ENCODE data around the gene PROSER3.

The PROSER3 gene
- 11.1 to 26.2 (median 18.6) reads per million in 4 donors for total RNA-seq

DNA sequence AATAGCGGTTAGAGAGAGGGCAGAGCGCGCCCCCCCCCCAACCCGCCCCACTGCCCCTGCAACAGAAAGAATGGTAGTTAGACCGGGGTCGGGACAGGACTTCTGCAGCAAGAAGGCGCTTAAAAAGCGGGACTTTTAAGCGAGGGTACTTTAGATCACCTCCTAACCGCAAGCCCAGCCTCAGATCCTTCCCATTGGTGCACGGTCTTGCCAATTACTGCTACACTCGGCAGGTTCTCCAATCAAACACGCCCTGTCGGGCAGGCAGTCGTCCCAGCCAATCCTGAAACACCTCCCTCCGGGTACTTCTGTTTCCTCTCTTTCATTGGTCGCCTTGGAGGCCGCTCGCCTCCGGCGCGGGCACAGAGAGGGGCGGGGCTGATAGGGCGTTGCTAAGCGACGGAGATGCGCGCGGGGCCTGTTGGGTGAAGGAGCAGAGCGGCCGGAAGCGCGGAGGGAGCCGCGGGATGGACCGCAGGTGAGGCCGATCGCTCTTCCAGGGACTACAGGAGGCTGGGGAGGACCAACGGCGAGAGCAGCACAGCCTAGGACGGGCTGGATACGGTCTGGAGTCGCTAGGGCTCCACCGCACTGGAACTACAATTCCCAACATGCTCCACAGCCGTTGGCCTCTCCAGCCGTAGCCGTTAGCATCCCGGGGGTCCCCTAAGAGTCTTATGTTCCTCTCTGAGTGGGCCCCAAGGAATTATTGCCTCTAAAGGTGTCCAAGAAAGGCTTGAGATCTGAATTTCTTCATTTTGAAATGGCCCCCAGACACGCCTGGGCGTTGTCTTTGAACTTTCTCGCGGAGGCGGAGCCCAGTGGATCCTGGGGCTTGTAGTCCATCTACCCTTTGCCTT is at the start of gene PROSER3:
Gene PROSER3, plus strand, starts transcription at position 428 of the 860 bp plus-strand sequence. Its CDS starts 40 bp downstream, at position 468.
- peak; percentile 94 to 100 (median 97) for DNase-seq

DNA sequence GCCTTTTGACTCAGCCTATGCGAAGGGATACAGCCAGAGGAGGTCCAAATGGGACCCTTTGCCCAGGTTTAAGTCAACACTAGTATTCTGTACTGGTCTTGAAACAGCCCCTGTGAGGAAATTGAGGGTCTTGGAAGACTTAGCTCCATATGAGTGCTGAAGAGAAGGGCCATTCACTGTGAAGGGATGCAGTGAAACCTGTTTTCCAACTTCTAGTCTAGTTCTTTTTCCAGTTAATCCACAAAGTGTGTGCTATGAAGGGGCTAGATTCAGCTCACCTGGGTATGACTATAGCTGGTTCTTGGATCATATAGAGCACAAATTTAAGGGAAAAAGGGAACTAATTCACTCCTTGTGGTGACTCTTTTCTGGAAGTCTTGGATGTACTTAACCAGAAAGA is 49.6 kb upstream of the PROSER3 start:
- DNase-seq = no peak

DNA sequence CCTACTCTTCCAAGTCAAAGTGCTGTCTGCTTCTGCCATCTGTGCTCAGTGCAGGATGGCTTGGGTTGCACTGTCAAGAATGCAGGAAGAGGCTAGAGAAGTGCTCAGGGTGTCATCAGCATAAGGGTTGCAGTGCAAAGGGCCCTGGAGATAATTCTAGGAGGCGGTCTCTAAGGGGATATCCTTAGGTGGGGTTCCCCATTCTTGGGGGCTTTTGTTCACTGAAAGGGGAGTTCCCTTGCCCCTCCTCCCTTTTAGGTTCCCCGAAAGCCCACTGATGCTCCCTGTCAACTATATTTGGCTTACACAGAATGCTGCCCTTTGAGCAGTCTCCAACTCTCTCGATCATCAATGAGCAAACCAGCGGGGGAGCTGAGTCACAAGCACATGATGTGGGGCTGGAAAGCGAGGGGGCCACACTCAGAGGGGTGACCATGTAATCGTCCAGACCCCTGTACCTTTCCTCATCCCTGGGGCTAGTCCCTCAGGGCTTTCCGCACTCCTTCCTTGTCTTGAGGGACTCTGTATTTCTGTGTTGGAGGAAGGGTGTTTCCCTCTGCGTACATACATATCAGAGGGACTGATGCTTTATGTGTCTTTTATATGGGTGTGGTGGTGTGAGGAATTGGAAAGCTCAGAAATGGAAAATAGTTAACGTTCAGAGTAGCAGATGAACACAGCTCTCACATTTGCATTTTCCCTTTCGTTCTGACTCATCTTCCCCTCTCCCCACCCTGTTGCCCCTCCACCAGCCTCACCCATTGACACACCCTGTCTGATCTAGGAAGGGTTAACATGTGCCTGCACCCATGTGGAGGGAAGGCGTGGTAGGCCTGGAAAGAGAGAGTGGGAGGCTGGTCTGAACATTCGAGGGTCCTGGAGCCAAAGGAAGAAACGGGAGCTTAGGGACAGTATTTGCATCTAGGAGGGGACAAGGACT is 46.9 kb upstream of the PROSER3 start:
- peak in 1 of 5 donors; percentile 91 for DNase-seq

DNA sequence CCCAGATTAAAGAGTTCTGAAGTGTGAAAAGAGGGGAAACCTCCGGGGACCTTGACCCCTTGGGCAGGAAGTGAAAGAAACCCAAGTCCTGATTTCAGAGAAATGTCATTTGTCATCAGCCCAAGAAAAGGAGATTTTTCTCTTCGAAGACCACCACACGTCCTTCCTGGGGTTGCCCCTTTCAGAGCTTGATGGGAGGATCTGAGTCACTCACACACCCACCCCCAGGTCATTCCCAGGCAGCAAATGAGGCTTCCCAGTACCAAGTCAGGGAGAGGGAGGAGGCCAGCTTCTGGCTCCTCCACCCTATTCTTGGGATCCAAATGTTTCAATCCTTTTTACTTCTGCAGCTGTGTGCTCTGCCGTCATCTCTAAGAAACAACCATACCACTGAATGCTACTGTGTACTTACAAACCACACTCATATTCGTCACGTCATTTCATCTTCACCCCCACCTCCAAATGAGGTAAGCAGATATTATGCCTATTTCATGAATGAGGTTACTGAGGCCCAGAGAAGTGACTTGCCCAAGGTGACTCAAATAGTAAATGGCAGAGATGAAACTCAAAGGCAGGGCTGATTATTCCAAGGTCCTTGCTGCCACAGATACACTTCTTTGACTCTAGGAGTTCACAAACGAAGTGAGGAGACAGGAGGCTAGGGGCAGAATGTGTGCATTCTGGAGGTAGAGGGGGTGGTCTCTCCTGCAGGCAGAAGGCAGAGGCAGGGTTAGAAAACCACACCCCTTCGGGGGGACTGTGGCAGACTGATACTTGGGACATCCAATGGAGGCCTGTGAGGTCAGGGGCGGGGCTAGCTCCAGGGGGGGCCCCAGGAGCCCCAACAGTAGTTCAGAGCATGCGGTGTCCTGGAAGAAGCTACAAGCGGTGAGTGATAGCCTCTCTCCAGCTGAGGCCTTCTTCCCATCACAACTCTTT is 45.1 kb upstream of the PROSER3 start:
- peak in 2 of 5 donors; percentile 29 to 95 for DNase-seq

DNA sequence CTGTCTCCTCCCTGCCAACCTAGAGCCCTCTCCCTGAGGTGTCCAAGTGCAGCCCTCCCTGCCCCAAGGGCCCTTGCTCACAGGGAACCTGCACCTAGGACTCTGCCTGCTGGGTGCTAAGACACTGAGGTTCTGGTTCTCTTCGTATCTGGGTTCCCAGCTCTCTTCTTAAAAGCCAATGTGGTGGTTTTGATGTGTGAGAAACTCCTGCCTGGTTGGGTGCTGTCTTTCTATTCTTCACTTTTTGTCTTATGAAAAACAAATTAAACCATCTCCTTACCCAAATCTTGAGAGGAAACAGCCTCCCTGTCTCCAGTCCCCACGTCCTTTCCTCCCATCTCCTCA is 44.5 kb upstream of the PROSER3 start:
- DNase-seq = no peak

DNA sequence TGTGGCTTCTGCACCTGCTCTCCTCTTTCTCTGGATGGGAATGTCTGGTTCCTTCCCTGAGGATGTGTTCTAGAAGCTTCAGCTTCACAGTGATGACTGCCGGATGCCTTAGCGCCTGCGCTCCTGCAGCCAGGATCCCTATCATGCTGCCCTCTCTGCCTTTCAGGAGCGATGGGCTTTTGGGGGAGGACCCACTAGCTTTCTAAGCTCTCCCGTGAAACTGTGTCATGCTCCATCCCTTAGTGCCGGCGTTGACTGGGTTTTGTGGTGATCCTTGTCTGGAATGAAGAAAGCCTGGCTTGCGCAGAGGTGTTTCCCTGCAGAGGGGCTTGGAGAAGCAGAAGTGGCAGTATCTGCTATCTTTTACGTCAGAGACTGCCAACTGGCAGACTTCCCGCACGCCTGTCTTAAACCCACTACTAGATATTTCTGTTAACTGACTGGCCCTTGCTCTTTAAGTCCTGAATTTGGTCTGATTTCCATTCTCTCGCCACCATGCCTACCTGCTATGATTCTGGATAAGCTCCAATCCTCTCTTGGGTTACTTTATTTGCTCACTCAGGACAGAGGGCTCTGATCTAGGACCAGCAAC is 44.0 kb upstream of the PROSER3 start:
- peak in 1 of 5 donors; percentile 19 for DNase-seq

DNA sequence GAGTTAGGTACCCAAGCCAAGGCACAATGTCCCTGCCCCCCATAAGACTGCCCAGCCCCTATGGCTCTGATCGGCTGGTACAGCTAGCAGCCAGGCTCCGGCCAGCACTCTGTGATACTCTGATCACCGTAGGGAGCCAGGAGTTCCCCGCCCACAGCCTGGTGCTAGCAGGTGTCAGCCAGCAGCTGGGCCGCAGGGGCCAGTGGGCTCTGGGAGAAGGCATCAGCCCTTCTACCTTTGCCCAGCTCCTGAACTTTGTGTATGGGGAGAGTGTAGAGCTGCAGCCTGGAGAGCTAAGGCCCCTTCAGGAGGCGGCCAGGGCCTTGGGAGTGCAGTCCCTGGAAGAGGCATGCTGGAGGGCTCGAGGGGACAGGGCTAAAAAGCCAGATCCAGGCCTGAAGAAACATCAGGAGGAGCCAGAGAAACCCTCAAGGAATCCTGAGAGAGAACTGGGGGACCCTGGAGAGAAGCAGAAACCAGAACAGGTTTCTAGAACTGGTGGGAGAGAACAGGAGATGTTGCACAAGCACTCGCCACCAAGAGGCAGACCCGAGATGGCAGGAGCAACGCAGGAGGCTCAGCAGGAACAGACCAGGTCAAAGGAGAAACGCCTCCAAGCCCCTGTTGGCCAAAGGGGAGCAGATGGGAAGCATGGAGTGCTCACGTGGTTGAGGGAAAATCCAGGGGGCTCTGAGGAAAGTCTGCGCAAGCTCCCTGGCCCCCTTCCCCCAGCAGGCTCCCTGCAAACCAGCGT is 43.2 kb upstream of the PROSER3 start:
- DNase-seq = peak in 1 of 5 donors; percentile 54

DNA sequence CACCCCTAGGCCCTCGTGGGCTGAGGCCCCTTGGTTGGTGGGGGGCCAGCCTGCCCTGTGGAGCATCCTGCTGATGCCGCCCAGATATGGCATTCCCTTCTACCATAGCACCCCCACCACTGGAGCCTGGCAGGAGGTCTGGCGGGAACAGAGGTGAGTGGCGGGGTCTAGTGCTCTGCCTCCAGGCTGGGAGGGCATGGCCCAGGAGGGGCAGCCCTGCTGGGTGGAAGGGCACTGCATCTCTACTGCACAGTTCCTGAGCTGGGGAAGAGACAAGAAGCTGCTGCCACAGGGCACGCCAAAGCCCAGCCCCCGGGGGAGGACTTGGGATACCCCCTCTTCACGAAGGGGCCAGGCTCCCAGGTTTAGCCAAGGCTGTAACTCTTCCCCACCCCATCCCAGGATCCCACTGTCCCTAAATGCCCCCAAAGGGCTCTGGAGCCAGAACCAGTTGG is 42.6 kb upstream of the PROSER3 start:
- DNase-seq = no peak

DNA sequence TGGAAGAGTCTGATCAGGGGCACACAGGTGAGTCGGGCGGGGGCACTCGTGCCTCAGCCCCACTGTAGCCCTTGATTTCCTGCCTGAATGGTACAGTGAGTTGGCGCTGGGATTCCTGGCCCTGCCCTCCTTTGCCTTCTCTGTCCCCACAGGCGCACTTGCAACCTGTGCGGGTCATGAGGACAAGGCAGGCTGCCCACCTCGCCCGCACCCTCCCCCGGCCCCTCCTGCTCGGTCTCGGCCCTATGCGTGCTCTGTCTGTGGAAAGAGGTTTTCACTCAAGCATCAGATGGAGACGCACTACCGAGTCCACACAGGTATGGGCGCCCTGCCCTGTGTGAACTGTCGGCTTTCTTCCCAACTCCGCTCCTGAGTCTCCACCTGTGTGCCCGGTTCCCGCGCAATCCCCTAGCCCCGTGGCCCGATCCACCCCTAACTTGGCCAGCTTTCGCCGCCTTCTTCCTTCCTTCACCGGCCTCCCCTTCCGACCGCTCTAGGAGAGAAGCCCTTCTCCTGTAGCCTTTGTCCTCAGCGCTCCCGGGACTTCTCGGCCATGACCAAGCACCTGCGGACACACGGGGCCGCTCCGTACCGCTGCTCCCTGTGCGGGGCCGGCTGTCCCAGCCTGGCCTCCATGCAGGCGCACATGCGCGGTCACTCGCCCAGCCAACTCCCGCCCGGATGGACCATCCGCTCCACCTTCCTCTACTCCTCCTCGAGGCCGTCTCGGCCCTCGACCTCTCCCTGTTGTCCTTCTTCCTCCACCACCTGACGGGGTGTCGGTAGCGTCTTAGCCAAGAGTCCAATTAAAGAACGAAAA is 41.8 kb upstream of the PROSER3 start:
- peak in 1 of 5 donors; percentile 29 for DNase-seq

DNA sequence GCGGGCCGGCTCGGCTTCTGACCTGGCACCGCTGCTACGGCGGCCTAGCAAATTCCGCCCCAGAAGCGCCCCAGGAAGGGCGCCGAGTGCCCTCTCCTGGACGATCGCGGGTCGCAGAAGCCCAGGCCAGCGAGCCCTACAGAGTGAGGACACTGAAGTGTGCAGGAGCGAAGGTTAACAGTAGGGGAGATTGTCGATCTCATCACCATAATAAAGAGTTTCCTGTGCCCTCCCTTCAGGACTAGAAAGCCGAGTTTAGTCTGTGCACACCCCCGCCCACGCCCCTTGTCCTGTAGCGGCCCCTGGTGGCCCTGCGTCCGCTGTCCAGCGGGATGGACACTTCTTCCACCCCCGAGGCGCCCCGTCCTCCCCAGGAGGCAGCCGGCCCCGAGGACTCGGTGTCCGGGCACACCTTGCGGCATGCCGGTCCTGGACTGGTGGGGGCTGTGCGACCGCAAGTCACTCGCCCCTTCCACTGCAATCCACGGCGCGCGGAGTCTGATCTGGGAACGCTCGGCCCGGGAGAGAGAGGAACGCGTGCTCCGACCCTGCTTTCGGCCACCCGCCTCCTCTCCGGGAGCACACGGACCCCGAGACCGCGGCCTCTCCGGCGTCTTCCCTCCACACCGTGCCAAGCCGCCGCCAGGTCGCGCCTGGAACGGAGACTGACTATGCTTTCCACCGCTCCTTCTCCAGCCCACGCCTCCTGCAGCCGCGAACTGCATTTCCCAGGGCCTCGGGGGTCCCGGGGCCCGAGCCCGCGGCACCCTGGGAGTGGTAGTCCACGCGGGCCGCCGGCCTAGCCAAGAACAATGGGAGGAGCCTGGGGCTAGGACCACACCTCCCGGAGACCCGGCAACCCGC is 40.9 kb upstream of the PROSER3 start:
- DNase-seq = peak; percentile 93 to 98 (median 97)

DNA sequence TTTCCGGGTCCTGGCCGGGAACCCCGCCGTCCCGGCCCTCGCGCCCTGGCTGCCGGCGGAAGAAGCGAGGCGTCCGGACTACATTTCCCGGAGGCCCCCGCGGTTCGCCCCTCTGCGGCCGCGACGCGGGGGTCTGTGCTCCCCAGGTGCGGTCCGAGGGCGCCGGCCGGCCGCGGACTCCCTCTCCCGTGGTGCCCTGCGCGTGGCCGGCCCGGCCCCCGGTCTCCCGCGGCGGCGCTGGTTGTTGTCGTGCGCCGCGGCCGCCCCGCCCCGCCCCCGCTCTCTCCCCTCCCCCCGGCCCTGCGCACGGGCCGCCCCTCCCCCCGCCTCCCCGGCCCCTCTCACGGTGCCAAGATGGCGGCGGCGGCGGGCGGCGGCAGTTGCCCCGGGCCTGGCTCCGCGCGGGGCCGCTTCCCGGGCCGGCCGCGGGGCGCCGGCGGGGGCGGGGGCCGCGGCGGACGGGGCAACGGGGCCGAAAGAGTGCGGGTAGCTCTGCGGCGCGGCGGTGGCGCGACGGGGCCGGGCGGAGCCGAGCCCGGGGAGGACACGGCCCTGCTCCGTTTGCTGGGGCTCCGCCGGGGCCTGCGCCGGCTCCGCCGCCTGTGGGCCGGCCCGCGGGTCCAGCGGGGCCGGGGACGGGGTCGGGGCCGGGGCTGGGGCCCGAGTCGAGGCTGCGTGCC is 40.2 kb upstream of the PROSER3 start, which contains the start of gene KMT2B:
Gene KMT2B, plus strand, starts transcription at position 339 of the 680 bp plus-strand sequence. Its CDS starts 16 bp downstream, at position 355.
- DNase-seq = no peak

DNA sequence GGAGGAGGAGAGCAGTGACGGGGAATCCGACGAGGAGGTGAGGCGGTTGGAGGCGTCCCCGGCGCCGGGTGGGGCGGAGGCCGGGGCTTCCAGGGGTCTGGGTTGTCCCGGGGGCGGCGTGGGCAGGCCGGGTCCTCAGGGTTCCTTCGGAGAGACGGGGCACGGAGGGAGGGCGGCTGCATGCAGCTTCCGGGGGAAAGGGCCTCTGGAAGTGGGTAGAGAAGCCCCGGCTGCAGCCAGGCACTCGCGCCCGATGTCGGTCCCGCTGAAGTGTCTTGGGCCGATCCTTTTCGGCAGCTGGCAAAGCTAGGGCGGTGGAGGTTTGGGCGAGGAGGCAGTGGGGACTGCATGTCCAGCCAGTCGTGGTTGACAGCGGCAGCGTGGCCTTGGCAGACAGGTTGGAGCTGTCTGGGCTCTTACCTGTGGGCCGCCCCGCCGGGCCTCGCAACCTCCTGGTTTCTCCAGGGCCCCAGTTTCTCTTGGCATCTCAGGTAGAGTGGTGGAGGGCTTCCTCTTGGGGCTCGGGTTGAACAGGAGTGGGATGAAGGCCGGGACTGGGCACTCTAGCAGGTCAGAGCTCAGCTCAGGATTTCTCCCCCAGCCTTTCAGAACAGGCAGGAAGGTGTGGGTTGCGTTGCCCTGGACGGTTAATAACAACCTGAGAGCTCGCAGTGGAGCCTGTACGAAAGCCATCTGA is 39.5 kb upstream of the PROSER3 start:
- DNase-seq = peak in 3 of 5 donors; percentile 32 to 51 (median 37)

DNA sequence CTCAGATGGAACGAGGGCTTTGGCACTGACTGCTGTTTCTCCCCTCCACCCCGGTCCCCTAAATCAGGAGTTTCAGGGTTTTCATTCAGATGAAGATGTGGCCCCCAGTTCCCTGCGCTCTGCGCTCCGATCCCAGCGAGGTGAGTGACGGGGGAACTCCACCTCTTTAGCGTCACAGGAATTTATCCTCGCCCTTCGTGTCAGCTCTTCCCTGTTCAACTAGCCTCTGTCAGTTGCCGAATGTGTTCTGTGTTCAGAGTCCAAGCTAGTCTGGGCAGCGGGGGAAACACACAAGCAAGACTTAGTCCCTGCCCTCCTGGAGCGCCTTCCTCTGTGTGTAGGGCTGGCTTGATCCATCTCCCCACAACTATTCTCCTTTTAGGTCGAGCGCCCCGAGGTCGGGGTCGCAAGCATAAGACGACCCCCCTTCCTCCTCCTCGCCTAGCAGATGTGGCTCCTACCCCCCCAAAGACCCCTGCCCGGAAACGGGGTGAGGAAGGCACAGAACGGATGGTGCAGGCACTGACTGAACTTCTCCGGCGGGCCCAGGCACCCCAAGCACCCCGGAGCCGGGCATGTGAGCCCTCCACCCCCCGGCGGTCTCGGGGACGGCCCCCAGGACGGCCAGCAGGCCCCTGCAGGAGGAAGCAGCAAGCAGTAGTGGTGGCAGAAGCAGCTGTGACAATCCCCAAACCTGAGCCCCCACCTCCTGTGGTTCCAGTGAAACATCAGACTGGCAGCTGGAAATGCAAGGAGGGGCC is 38.4 kb upstream of the PROSER3 start:
- DNase-seq = no peak

DNA sequence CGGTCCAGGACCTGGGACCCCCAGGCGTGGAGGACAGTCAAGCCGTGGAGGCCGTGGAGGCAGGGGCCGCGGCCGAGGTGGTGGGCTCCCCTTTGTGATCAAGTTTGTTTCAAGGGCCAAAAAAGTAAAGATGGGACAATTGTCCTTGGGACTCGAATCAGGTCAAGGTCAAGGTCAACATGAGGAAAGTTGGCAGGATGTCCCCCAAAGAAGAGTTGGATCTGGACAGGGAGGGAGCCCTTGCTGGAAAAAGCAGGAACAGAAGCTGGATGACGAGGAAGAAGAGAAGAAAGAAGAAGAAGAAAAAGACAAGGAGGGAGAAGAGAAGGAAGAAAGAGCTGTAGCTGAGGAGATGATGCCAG is 37.8 kb upstream of the PROSER3 start:
- DNase-seq = no peak

DNA sequence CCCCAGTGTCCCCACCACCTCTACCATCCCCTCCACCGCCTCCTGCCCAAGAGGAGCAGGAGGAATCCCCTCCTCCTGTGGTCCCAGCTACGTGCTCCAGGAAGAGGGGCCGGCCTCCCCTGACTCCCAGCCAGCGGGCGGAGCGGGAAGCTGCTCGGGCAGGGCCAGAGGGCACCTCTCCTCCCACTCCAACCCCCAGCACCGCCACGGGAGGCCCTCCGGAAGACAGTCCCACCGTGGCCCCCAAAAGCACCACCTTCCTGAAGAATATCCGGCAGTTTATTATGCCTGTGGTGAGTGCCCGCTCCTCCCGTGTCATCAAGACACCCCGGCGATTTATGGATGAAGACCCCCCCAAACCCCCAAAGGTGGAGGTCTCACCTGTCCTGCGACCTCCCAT is 37.3 kb upstream of the PROSER3 start:
- no peak for DNase-seq

DNA sequence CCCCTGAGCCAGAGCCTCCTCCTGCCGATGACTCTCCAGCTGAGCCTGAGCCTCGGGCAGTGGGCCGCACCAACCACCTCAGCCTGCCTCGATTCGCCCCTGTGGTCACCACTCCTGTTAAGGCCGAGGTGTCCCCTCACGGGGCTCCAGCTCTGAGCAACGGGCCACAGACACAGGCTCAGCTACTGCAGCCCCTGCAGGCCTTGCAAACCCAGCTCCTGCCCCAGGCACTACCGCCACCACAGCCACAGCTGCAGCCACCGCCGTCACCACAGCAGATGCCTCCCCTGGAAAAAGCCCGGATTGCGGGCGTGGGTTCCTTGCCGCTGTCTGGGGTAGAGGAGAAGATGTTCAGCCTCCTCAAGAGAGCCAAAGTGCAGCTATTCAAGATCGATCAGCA is 36.6 kb upstream of the PROSER3 start:
- no peak for DNase-seq

DNA sequence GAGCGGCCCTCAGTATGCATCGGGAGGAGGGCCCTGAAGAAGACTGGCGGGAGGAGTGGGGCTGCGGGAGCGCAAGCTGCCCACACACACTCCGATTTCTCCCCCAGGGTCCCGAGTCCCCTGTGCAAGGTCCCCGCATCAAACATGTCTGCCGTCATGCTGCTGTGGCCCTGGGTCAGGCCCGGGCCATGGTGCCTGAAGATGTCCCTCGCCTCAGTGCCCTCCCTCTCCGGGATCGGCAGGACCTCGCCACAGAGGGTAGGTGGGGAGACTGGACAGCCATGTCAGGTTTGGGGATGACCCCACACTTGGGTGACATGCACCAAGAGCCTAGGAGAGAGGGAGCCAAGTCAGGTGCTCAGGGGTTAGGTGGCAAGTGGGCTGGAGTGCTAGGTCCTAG is 35.5 kb upstream of the PROSER3 start:
- DNase-seq = no peak
